HL-60 (cell line): ENCODE data around the gene MLYCD.

Experiments used
- CTCF ChIP-seq: IDR thresholded peaks from one replicate; pipeline ENCODE4 v1.5.1; 2011; ENCODE audit warnings: low read length, control low read depth, inconsistent platforms; ENCODE audit not compliant: insufficient read depth
- POLR2AphosphoS5 ChIP-seq: IDR thresholded peaks from 2 replicates; pipeline ENCODE4 v1.6.1; 2012; ENCODE audit warnings: low read depth

DNA sequence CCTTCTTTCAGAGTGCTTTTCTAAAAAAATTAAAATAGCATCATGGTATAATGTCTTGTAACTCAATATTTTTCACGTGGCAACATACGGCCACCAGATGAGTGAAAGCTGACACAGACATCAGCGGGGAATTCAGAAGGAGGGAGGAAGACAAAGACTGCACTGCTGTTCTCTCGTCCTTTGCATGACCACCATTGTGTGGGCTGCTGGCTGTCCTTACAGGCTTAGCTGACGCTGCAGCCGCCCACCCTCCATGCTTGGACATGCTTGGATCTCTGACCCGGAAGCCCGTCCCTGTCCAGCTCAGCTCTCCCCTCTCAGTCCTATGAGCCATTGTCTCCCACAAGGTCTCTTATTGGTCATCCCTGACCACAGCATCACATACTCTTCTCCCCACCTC lies 11.4 kb upstream of the MLYCD start:
- TF ChIP-seq CTCF, result no peak
- TF ChIP-seq POLR2AphosphoS5, result no peak
